ENCODE measurements around the gene FLVCR2. TPM values are rescaled to one million over a fixed set of nuclear protein-coding genes. Genes with fewer than 3 reads are reported as not detected.

Gene FLVCR2
- total RNA-seq, 1 donor from 2014 or later: 50.6 TPM

GRCh38 chr14:75561013-75561432 is 17.4 kb upstream of the FLVCR2 start:
- no peak overlapping the region for H3K4me3 Mint-ChIP-seq (ENCODE audit: unreplicated experiment)
- H3K36me3 Mint-ChIP-seq (ENCODE audit: low read depth, unreplicated experiment): peaks cover 9% of the 10 kb centered on the region
- peaks cover 6% of the 10 kb centered on the region for H3K27me3 Mint-ChIP-seq (ENCODE audit: unreplicated experiment)
- TF ChIP-seq CTCF (IDR thresholded peaks at IDR 0.05; ENCODE audit: unreplicated experiment): peak; percentile 67
- H3K4me1 Mint-ChIP-seq (ENCODE audit: unreplicated experiment): peaks cover 2% of the 10 kb centered on the region
- peak overlapping the region; percentile 2 for H3K27ac Mint-ChIP-seq (ENCODE audit: unreplicated experiment)
- DNase-seq (ENCODE audit: low spot score): peak; percentile 82
- H3K9me3 Mint-ChIP-seq (ENCODE audit: unreplicated experiment): no peaks in the 10 kb centered on the region

- H3K27me3 Mint-ChIP-seq (ENCODE audit: unreplicated experiment): peaks cover 11% of the 10 kb centered on the region
- H3K36me3 Mint-ChIP-seq (ENCODE audit: low read depth, unreplicated experiment): peaks cover 9% of the 10 kb centered on the region
- no peak overlapping the region for H3K27ac Mint-ChIP-seq (ENCODE audit: unreplicated experiment)
- peaks cover 8% of the 10 kb centered on the region for H3K4me1 Mint-ChIP-seq (ENCODE audit: unreplicated experiment)
- H3K4me3 Mint-ChIP-seq (ENCODE audit: unreplicated experiment): no peak overlapping the region
- TF ChIP-seq CTCF (IDR thresholded peaks at IDR 0.05; ENCODE audit: unreplicated experiment): no peak
- H3K9me3 Mint-ChIP-seq (ENCODE audit: unreplicated experiment): no peaks in the 10 kb centered on the region
- DNase-seq (ENCODE audit: low spot score): no peak
Observed at GRCh38 chr14:75562089-75562488, 16.3 kb upstream of the FLVCR2 start.

- Mint-ChIP-seq H3K4me1 (ENCODE audit: unreplicated experiment) (peaks cover 8% of the 10 kb centered on the region), H3K27ac (ENCODE audit: unreplicated experiment) (no peak overlapping the region), H3K9me3 (ENCODE audit: unreplicated experiment) (no peaks in the 10 kb centered on the region), H3K4me3 (ENCODE audit: unreplicated experiment) (no peak overlapping the region), H3K27me3 (ENCODE audit: unreplicated experiment) (peaks cover 11% of the 10 kb centered on the region), H3K36me3 (ENCODE audit: low read depth, unreplicated experiment) (peaks cover 9% of the 10 kb centered on the region)
- no peak for DNase-seq (ENCODE audit: low spot score)
- TF ChIP-seq CTCF (IDR thresholded peaks at IDR 0.05; ENCODE audit: unreplicated experiment): no peak
Observed at GRCh38 chr14:75562489-75562888, 15.9 kb upstream of the FLVCR2 start.

- Mint-ChIP-seq H3K27ac (ENCODE audit: unreplicated experiment) (no peak overlapping the region), H3K9me3 (ENCODE audit: unreplicated experiment) (no peaks in the 10 kb centered on the region), H3K4me1 (ENCODE audit: unreplicated experiment) (peaks cover 8% of the 10 kb centered on the region), H3K27me3 (ENCODE audit: unreplicated experiment) (peaks cover 11% of the 10 kb centered on the region), H3K36me3 (ENCODE audit: low read depth, unreplicated experiment) (peaks cover 9% of the 10 kb centered on the region), H3K4me3 (ENCODE audit: unreplicated experiment) (no peak overlapping the region)
- DNase-seq (ENCODE audit: low spot score): no peak
- no peak for TF ChIP-seq CTCF (IDR thresholded peaks at IDR 0.05; ENCODE audit: unreplicated experiment)
Observed at GRCh38 chr14:75563931-75564330, 14.5 kb upstream of the FLVCR2 start.

- Mint-ChIP-seq H3K36me3 (ENCODE audit: low read depth, unreplicated experiment) (peaks cover 9% of the 10 kb centered on the region), H3K4me3 (ENCODE audit: unreplicated experiment) (no peak overlapping the region), H3K27me3 (ENCODE audit: unreplicated experiment) (peaks cover 10% of the 10 kb centered on the region), H3K9me3 (ENCODE audit: unreplicated experiment) (no peaks in the 10 kb centered on the region), H3K27ac (ENCODE audit: unreplicated experiment) (no peak overlapping the region), H3K4me1 (ENCODE audit: unreplicated experiment) (peaks cover 8% of the 10 kb centered on the region)
- no peak for DNase-seq (ENCODE audit: low spot score)
- TF ChIP-seq CTCF (IDR thresholded peaks at IDR 0.05; ENCODE audit: unreplicated experiment): no peak
Observed at GRCh38 chr14:75565056-75565455, 13.4 kb upstream of the FLVCR2 start.
